Breast epithelium (tissue), 4 donors: ENCODE data around the gene SEC16A. TPM values are rescaled to one million over a fixed set of nuclear protein-coding genes. Genes with fewer than 3 reads are reported as not detected.

Experiments
- DNase-seq, 2 donors: peaks; one replicate each; pipeline ENCODE4 v3.0.0-alpha.2; 2019; ENCODE audit warnings: low spot score in 2 of 2
- H3K27ac ChIP-seq, 2 donors: fragments of 200-600 bp; sonication (generic) in 1 of 2; one replicate each; pipeline ENCODE4 v1.5.1; 2016 to 2019; ENCODE audit warnings: mild to moderate bottlenecking in 1 of 2
- H3K27me3 ChIP-seq, 2 donors: fragments of 200-600 bp; sonication (generic) in 1 of 2; one replicate each; pipeline versions ENCODE4 v1.5.1 to v1.6.0; 2017 to 2019; ENCODE audit warnings: control low read depth in 1 of 2, mild to moderate bottlenecking in 1 of 2
- H3K36me3 ChIP-seq: fragments of 200-600 bp; one replicate; pipeline ENCODE4 v1.5.1; 2019
- H3K4me1 ChIP-seq, 2 donors: fragments of 200-600 bp; sonication (generic); one replicate each; pipeline ENCODE4 v1.5.1; 2016 to 2019; ENCODE audit warnings: control low read depth in 1 of 2
- H3K4me3 ChIP-seq, 3 donors: fragments of 200-600 bp; sonication (generic); 1 replicate in 2 of 3; 2 replicates in 1 of 3; pipeline ENCODE4 v1.5.1; 2016 to 2019; ENCODE audit warnings: mild to moderate bottlenecking in 3 of 3, moderate library complexity in 2 of 3
- H3K9me3 ChIP-seq, 2 donors: fragments of 200-600 bp; sonication (generic) in 1 of 2; one replicate each; pipeline ENCODE4 v1.5.1; 2016 to 2019; ENCODE audit warnings: control low read depth in 1 of 2
- POLR2A ChIP-seq: fragments of 450-650 bp; IDR thresholded peaks from one replicate; pipeline ENCODE4 v1.6.1; 2016; ENCODE audit warnings: antibody characterized with exemption, mild to moderate bottlenecking, moderate library complexity
- POLR2AphosphoS5 ChIP-seq, 3 donors: sonication (generic); formaldehyde crosslinking; IDR thresholded peaks; one replicate each; pipeline ENCODE4 v1.6.1; 2017; ENCODE audit warnings: antibody characterized with exemption in 3 of 3
- intact Hi-C: fragments of 100-400 bp; cut with DNase I; formaldehyde crosslinking; loops from one replicate; pipeline ENCODE4 v1.15.1; 2023; ENCODE audit warnings: low total_unique reads
- total RNA-seq, 3 donors: library from RNA; depleted of rRNA; stranded (reverse); fragments of >200 nt; gene quantifications; one replicate each; pipeline ENCODE4 v1.1.0, GENCODE V29; 2016
- TF ChIP-seq, protein P1 (sequence below), 3 donors: fragments of 450-650 bp; IDR thresholded peaks; one replicate each; pipeline ENCODE4 v1.5.1; 2016 to 2017; ENCODE audit warnings: antibody characterized with exemption in 3 of 3, mild to moderate bottlenecking in 3 of 3, moderate library complexity in 3 of 3

The SEC16A gene
- total RNA-seq, 3 donors from 2014 or later: 41.9 to 55.1 (median 42.9) TPM

DNA sequence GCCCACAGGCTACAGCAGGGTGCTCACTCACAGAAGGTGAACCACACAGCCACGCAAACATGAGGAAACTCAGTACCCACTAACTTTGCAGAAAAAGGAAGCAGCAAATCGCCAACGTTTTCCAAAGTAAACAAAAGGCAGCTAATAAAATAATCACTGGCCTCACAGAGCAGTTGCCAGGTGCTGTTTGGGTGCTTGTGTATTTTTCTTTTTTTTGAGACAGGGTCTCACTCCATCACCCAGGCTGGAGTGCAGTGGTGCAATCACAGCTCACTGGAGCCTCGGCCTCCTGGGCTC lies 86.7 kb downstream of the SEC16A start:
- TF ChIP-seq POLR2AphosphoS5 (IDR thresholded peaks at IDR 0.05) (no peak), POLR2A (no peak)
- TF ChIP-seq, protein P1, sequence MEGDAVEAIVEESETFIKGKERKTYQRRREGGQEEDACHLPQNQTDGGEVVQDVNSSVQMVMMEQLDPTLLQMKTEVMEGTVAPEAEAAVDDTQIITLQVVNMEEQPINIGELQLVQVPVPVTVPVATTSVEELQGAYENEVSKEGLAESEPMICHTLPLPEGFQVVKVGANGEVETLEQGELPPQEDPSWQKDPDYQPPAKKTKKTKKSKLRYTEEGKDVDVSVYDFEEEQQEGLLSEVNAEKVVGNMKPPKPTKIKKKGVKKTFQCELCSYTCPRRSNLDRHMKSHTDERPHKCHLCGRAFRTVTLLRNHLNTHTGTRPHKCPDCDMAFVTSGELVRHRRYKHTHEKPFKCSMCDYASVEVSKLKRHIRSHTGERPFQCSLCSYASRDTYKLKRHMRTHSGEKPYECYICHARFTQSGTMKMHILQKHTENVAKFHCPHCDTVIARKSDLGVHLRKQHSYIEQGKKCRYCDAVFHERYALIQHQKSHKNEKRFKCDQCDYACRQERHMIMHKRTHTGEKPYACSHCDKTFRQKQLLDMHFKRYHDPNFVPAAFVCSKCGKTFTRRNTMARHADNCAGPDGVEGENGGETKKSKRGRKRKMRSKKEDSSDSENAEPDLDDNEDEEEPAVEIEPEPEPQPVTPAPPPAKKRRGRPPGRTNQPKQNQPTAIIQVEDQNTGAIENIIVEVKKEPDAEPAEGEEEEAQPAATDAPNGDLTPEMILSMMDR (IDR thresholded peaks at IDR 0.05): no peak
- no peak overlapping the region for H3K4me3 ChIP-seq
- H3K27ac ChIP-seq: no peak overlapping the region
- peaks cover 4 to 5% of the 10 kb centered on the region in 2 donors for H3K4me1 ChIP-seq
- DNase-seq: no peak
- H3K9me3 ChIP-seq: no peaks in the 10 kb centered on the region
- H3K36me3 ChIP-seq: peaks cover 5% of the 10 kb centered on the region
- no peaks in the 10 kb centered on the region for H3K27me3 ChIP-seq
- intact Hi-C loops: no loop called here

DNA sequence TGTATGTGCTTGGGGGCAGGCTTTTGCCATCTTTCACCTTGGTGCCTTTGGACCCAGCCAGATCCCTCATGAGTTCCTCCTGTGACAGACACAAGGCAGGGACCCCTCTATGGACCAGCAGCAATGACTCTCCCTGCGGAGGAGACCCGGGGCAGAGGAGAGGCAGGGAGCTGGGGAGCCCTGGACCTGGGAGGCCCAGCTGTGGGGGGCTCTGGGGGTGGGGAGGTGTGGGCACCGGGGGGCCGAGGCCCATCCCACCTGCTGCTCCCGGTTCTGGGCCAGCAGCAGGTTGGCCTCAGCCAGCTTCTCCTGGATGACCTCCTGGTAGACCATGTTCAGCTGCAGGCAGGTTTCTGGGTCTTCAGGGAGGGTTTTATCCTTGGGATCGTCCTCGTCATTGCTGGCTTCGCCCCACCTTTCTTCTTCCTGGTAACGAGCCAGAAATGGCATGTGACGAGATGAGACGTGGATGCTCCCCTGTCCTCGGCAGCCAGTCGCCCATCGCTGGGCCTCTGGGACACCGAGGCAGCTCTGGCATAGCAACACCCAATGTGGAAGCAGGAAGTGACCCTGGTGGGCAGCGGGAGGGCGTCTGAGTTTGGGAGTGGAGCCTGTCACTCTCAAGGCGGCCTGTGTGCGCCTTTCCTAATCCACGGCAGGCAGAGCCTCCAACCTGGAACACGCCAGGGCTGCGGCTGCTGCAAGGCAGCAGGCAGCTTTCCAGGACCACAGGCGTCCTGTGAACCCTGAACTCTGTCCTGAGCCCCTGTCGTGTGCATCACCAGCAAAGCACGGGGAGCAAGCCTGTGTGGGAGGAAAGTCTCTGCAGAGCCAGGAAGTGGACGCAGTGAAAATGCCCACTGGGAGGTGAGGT lies 87.3 kb downstream of the SEC16A start:
- H3K36me3 ChIP-seq: peaks cover 5% of the 10 kb centered on the region
- intact Hi-C loops: no loop called here
- H3K27me3 ChIP-seq: no peaks in the 10 kb centered on the region
- H3K4me1 ChIP-seq: peaks cover 3 to 5% of the 10 kb centered on the region in 2 donors
- H3K9me3 ChIP-seq: no peaks in the 10 kb centered on the region
- no peak for DNase-seq
- TF ChIP-seq POLR2A (no peak), POLR2AphosphoS5 (IDR thresholded peaks at IDR 0.05) (no peak)
- TF ChIP-seq, protein P1 (IDR thresholded peaks at IDR 0.05): no peak
- no peak overlapping the region for H3K4me3 ChIP-seq
- no peak overlapping the region for H3K27ac ChIP-seq

DNA sequence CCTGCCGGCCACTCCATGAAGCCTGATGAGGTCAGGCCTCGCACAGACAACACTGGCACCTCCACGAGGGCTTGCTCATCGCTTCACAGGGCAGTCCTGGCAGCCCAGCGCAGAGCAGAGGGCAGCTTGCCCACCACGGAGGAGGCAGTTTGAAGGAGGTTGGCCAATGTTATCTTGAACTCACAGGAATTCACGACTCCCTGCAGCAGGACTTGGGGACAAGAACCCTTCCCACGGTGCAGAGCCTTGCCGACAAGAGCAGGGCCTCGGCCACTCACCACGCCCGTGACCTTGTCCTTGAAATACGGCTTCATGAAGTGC lies 87.9 kb downstream of the SEC16A start:
- no peaks in the 10 kb centered on the region for H3K27me3 ChIP-seq
- no peaks in the 10 kb centered on the region for H3K9me3 ChIP-seq
- no peak overlapping the region for H3K27ac ChIP-seq
- peaks cover 0 to 5% of the 10 kb centered on the region in 2 donors for H3K4me1 ChIP-seq
- DNase-seq: no peak
- H3K36me3 ChIP-seq: peaks cover 5% of the 10 kb centered on the region
- TF ChIP-seq POLR2AphosphoS5 (IDR thresholded peaks at IDR 0.05) (no peak), POLR2A (no peak)
- TF ChIP-seq, protein P1 (IDR thresholded peaks at IDR 0.05): no peak
- no peak overlapping the region for H3K4me3 ChIP-seq
- intact Hi-C loops: no loop called here

DNA sequence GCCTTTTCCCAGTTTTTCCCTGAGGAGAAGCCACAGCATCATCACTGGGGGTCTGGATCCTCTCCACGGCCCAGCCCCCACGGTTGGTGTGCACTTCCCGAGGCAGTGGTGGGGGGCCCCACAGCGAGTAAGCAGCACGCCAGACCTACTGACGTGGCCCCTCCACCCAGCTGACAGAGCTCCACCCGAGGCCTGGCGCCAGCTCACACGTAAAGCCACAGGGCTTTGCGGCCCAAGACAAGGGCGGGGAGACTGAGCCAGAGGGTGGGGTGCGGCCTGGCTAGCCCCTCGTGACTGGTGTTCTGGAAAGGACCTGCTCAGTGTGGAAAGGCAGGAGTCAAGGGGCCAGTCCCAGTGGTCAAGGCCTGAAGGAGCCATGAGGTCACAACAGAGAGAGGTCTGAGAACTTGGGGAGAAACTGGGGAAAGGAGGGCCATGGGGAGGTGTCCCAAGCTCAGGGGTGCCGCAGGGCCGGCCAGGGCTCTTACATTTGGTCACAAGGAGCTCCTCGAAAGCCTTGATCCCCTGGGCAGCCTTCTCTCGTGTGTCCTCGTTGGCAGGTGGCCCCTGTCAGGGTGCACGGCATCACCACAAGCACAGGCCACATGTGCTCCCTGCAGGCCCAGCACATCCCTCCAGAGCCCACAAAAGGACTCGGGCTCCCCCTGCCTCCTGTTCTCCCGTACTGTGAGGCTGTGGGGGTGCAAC lies 88.4 kb downstream of the SEC16A start:
- DNase-seq: no peak
- intact Hi-C loops: no loop called here

More for the DNA sequence above, 88.4 kb downstream of the SEC16A start:
- H3K4me3 ChIP-seq: no peak overlapping the region
- no peaks in the 10 kb centered on the region for H3K9me3 ChIP-seq
- H3K4me1 ChIP-seq: peaks cover 0 to 5% of the 10 kb centered on the region in 2 donors
- H3K36me3 ChIP-seq: peaks cover 5% of the 10 kb centered on the region
- no peak overlapping the region for H3K27ac ChIP-seq
- no peaks in the 10 kb centered on the region for H3K27me3 ChIP-seq
- TF ChIP-seq POLR2A (no peak), POLR2AphosphoS5 (IDR thresholded peaks at IDR 0.05) (no peak)
- TF ChIP-seq, protein P1 (IDR thresholded peaks at IDR 0.05): no peak
